SH-SY5Y (cell line): ENCODE results near the gene HIVEP3.

Experiments
- GATA2 ChIP-seq: IDR thresholded peaks from 2 replicates; pipeline ENCODE4 v1.6.1; 2011; ENCODE audit warnings: mild to moderate bottlenecking, low read depth, low read length
- GATA3 ChIP-seq: IDR thresholded peaks from 2 replicates; pipeline ENCODE4 v1.6.1; 2011; ENCODE audit warnings: low read depth, mild to moderate bottlenecking, low read length, moderate library complexity

The HIVEP3 gene

GRCh38 chr1:41623736-41624135 is 295.0 kb downstream of the HIVEP3 start:
- no peak for TF ChIP-seq GATA3
- TF ChIP-seq GATA2: no peak

- TF ChIP-seq GATA3: no peak
Observed at GRCh38 chr1:41622859-41623732, 295.6 kb downstream of the HIVEP3 start.

- no peak for TF ChIP-seq GATA3
- TF ChIP-seq GATA2: no peak
Observed at GRCh38 chr1:41622402-41622801, 296.3 kb downstream of the HIVEP3 start.

GRCh38 chr1:41621791-41622190 is 296.9 kb downstream of the HIVEP3 start:
- TF ChIP-seq GATA3: no peak
- TF ChIP-seq GATA2: no peak

GRCh38 chr1:41621256-41621655 is 297.5 kb downstream of the HIVEP3 start:
- TF ChIP-seq GATA3 (no peak), GATA2 (no peak)

- TF ChIP-seq GATA2: no peak
- TF ChIP-seq GATA3: no peak
Observed at GRCh38 chr1:41620365-41621169, 298.2 kb downstream of the HIVEP3 start.

GRCh38 chr1:41619511-41620364 is 299.0 kb downstream of the HIVEP3 start:
- no peak for TF ChIP-seq GATA2
- no peak for TF ChIP-seq GATA3

- no peak for TF ChIP-seq GATA3
- no peak for TF ChIP-seq GATA2
Observed at GRCh38 chr1:41618871-41619270, 299.9 kb downstream of the HIVEP3 start.

- no peak for TF ChIP-seq GATA3
- no peak for TF ChIP-seq GATA2
Observed at GRCh38 chr1:41618066-41618825, 300.5 kb downstream of the HIVEP3 start.

- no peak for TF ChIP-seq GATA2
Observed at GRCh38 chr1:41617336-41617735, 301.4 kb downstream of the HIVEP3 start.

GRCh38 chr1:41616563-41616962 is 302.2 kb downstream of the HIVEP3 start:
- TF ChIP-seq GATA2 (no peak), GATA3 (no peak)

GRCh38 chr1:41615981-41616380 is 302.7 kb downstream of the HIVEP3 start:
- no peak for TF ChIP-seq GATA2

- no peak for TF ChIP-seq GATA2
- TF ChIP-seq GATA3: no peak
Observed at GRCh38 chr1:41615316-41615715, 303.4 kb downstream of the HIVEP3 start.
